Measurements from ENCODE around the gene NHLH1.

Gene NHLH1

GRCh38 chr1:160359559-160360226 lies 7.2 kb upstream of the NHLH1 start:
- DNase-seq, result no peak

GRCh38 chr1:160360227-160360695 lies 6.6 kb upstream of the NHLH1 start:
- DNase-seq, result no peak

GRCh38 chr1:160361199-160361598 lies 5.7 kb upstream of the NHLH1 start:
- no peak for DNase-seq

DNA sequence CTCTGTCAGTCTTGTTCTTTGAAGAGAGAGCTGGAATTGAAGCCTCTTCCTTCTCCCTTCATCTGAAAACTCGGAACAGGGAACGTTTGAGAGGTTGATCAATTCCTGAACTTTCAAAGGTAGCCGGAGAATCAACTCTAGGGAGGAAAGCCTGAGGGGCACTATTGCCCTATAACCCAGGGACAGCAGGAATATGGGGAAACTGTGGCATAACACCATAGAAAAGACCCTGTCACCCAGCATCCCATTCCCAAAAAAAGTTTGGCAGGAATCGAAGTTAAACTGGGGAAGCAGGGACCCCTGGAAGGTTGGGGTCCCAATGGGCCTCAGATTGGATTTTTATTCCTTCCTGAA lies 5.1 kb upstream of the NHLH1 start:
- no peak for DNase-seq

GRCh38 chr1:160362168-160362957 lies 4.5 kb upstream of the NHLH1 start:
- no peak for DNase-seq

DNA sequence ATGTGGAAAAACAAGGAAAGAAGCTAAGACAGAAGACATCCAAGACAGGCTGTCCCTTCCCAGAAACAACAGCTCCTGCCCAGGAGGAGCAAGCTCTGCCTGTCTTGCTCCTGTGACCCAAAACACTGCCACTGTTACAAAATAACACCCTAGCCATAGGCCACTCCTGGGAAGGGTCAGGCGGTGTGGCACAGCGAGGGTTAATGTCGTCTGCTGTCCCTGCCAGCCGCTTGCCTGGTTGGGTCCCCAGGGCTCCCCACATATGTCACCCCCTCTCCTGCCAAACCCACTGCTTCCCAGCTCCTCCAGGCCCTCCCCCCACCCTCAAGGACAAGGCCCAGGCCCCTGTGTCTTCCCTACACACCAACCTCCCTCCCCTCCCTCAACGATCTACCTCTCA lies 3.9 kb upstream of the NHLH1 start:
- DNase-seq, result no peak

DNA sequence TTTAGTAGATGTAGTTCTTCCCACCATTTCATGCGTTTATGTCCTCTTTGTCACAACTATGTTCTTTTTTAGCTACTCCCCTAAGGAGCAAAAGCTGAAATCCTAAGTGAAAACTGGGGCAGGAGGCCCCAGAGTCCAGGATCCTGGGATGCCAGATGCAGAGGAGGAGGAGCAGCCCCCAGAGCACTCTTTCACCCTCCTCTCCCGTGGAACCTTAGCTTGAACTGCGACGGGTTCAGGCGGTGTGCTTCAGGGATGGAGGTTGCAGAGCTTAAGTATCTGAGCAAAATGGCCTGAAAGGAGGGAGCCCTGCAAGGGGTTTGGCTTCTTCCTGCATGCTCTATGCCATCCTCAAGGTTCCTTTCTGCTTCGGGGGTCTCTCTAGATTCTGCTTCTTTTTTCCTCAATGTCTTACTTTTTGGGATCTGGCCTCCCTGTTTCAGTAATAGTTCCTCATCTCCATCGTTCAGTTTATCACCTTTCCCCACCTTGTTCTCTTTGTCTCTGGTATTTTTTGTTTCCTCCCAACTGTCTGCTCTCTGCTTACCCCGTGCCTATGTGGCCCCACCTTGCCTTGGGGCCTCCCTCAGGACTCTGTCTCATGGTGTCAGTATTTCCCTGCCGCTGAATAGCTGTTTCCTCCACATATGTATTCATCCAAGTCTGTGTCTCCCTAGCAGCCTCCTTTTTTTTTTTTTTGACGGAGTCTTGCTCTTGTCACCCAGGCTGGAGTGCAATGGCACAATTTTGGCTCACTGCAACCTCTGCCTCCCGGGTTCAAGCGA lies 2.7 kb upstream of the NHLH1 start:
- no peak for DNase-seq

DNA sequence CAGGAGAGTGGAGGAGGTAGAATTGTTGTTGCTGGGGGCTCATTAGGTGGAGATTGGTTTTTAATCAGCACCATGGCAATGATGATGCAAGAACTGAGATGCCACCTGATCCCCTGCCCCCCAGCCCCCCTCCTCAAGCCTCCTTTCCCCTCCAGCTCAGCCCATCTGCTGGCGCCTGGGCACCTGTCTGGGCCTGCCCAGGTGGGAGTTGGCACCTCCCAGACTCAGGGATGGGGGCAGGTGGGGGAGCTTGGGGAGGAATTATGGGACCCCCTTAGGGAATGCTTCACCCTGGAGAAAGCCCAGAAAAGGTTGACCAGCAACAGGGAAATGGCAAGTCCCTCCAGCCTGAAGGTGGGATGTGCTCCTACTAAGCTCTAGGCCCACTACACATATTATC lies 1.5 kb upstream of the NHLH1 start:
- DNase-seq, result no peak

DNA sequence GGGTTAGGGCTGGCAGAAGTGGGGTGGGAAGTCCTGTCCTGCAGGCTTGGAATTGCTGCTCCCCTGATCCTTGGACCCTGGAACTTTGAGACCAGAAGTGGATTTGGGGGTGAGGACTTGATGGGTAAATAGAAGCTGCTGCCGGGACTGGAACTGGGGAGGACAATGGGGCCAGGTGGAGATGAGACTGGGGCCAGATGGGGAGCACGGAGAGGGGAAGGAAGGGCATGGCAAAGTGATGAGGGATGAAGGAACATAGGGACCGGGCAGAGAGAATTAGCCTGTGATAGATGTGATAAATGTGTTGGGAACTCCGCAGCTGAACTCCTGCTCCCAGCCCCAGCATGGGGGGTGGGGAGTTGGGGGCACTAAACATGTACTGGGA lies 637 bp downstream of the NHLH1 start:
- no peak for DNase-seq

DNA sequence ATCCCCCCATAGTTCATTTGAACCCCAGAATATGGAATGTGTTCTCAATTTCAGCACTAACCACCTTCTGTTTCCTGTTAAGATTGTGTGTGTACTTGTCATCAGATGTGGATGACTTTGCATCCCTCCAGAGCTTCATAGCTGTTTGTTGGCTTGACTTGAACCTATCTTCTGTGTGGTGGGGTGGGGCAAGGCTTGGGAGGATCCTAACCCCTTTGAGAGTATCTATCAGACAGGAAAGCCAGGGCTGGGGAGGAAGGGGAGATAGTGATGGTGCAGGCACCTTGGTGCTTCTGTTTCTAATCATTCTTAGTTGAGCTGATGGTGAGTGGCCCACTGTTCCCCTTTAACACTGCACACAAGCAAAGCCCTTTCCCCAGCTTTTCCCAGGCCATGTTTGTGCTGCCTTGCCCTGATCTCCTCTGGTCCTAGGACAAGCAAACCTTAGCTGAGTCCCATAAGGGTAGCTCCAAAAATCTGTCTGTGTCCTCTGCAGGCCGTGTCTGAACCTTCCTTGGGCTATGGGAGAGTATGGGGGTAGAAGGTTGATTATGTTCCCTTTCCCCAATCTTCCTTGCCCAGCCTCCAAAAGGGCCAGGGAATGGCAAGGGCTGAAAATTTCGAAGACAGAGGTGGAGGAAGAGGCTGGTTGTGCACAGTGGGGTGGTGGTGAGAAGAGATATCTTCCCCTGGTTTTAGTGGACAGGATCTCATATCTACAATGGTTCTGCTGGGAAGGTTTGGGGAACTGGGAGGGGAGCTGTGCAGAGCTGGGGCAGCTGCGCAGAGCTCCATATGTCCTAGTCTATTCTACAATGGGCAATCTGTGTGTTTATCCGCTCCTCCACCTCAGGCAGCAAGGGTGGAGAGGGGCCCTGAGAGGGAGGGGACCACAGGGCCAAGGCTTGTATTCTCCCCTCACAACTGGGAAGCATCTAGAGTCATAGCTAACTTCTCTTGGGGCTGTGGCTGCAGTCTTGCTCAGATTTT lies 1.4 kb downstream of the NHLH1 start:
- DNase-seq, result no peak

- no peak for DNase-seq
These were observed 2.2 kb downstream of the NHLH1 start for GRCh38 chr1:160369087-160369486.

- DNase-seq, result no peak
These were observed 3.9 kb downstream of the NHLH1 start for GRCh38 chr1:160370561-160371345.

GRCh38 chr1:160371346-160371631 lies 4.4 kb downstream of the NHLH1 start:
- DNase-seq, result no peak

DNA sequence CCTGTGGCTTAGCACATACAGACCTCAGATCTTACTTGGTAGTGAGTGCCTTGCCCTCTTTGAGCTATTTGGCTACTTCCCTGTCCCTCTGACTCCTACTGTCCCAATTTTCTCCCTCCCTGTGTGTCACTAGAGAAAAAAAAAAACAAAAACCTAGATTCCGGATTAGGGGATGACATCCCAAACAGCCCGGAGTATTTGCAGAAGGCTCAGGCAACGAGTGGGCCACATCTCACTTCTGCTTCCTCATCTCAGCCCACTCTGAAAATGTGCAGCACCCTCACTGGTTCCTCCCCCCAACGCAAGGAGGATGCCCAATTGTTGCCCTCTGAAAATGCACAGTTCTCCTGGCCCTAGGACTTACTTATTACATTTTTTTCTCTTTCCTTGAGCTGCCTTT lies 4.9 kb downstream of the NHLH1 start:
- DNase-seq, result no peak

DNA sequence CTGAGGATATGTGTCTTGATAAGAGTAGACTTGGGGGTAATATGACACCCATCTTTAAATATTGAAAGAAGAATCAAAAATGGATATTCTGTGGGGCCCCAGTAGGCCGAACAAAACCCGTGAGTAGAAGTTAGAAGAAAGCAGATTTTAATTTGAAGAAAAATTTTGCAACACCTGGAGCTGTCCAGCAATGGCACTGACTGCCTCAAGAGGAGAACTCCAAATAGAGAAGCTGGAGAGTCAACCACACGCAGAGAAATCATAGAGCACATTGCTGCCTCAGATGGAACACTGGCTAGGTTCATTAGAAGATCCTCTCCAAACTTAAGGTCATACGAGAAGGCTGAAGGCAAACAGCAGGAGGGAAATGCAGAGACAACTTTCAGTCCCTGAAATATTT lies 6.8 kb downstream of the NHLH1 start:
- no peak for DNase-seq

DNA sequence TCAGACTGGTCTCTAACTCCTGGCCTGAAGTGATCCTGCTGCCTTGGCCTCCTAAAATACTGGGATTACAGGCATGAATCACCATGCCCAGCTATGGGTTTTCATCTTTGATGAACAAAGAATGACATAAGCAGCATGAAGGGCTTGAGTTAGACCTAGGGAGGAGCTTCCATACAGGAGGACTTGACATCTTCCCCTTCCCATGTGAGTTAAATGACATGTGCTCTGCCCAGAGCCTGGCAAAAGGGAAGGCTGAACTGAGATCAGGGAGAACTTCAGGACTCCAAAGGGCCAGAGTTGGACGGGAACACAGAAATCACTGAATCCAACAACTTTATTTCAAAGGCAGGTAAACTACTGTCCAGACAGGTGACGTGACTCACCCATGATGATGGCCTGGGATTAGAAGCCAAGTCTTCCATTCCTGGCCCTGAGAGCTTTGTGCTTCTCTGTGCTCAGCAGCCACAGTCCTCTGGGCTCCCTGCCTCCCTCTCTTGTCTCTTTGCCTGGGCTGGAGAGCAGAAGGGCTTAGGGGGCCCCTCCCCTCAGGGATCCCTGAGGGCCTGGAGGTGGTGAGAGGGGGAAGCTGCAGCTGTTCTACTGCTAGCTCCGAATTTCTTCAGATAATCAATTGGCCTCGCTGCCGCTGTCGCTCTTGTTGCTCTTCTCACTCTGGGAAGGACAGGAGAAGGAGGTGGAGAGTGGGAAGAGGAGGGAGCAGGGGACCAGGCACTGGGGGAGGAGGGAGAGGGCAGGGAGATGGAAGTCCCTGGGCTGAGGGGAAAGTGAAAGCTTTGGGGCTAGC lies 7.6 kb downstream of the NHLH1 start:
- no peak for DNase-seq

DNA sequence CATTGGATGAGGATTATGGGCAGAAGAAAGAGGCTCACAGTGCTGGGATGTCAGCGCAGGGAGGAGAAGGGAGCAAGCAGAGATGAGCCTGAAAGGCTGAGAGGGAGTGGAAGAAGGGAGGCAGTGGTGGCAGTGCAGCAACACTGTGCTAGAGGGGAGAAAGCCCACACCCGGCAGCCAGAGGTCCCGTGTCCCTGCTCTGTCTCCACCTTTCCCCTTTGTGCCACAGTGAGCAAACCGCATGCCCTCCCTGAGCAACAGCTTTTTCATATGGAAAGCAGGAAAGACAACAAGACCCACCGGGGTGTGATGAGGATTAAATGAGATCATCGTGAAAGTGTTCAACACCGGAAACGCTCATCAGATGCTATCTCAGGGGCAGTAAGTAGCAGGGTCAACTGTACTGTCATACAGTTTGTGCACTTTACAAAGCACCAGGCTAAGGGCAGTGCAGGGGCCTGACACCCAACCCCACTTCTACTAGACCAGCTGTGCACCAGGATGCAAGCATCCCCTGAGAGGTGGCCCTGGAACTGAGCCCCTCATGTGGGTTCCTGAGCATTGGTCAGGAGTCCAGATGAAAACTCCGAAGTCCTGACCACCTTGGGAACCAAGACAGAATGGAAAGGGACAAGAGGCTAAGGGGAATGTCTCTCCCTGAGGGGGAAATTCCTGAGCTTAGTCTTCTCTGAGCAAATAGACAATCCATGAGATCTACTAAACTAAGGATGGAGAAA lies 9.1 kb downstream of the NHLH1 start:
- no peak for DNase-seq

GRCh38 chr1:160376525-160377131 lies 9.8 kb downstream of the NHLH1 start:
- DNase-seq, result no peak

DNA sequence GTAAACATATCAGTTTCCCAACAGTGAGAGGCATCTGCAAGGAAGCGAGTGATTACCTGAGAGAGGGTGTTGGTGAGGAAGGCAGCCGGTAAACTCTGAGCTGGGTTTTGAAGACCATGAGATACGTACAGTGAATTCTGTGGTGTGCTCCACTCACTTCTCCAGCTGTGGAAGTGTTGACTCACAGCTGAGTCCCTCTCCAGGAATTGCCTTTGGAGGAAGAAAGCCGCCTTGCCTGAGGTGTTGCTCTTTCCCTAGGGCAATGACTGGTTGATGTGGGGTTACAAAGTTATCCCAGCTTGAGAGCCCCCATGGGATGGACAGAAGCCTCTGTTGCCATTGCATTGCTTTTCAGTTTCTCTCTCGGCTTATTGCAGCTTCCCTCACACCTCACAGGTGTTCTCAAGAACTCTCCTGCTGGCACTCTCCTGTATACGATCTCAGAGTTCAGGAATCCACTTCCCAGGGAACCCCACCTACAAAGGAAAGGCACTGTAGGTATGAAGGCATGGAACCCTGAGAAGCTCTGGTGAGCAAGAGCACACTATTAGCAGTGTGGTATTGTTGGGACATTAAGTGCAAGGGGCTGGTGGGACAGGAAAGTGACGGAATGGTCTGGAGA lies 10.8 kb downstream of the NHLH1 start:
- no peak for DNase-seq

All from cortex of kidney (tissue), 1 donor.